DND-41 (cell line): Measurements from ENCODE around the gene PURA.

ENCODE experiments used
- ATAC-seq: fragments of 200-7000 bp; cut with Tn5 transposase; 3 replicates; pipeline ENCODE4 v1.9.1; 2021; ENCODE audit warnings: low read depth; ENCODE audit not compliant: insufficient read depth
- DNase-seq: peaks from one replicate; pipeline ENCODE4 v3.0.0-alpha.2; 2020
- H2AFZ ChIP-seq: 2 replicates; pipeline ENCODE4 v1.6.0; 2012; ENCODE audit warnings: low read depth, low read length
- H3K27ac ChIP-seq: 2 replicates; pipeline ENCODE4 v1.5.1; 2012; ENCODE audit warnings: low read length, inconsistent platforms
- H3K27me3 ChIP-seq: fragments of 200-600 bp; sonication (generic); 2 replicates; pipeline ENCODE4 v1.6.0; 2012; ENCODE audit warnings: low read length, mild to moderate bottlenecking, inconsistent platforms; ENCODE audit not compliant: insufficient read depth, poor library complexity
- H3K36me3 ChIP-seq: 2 replicates; pipeline ENCODE4 v1.5.1; 2012; ENCODE audit warnings: low read length, inconsistent platforms; ENCODE audit not compliant: insufficient read depth
- H3K4me1 ChIP-seq: 2 replicates; pipeline ENCODE4 v1.5.1; 2012; ENCODE audit warnings: mild to moderate bottlenecking, low read length; ENCODE audit not compliant: insufficient read depth
- H3K4me2 ChIP-seq: 2 replicates; pipeline ENCODE4 v1.6.0; 2012; ENCODE audit warnings: mild to moderate bottlenecking, moderate library complexity, low read length, inconsistent platforms; ENCODE audit not compliant: insufficient read depth
- H3K4me3 ChIP-seq, 2 experiments: fragments of 200-600 bp in 1 of 2; shearing (Covaris generic) in 1 of 2; 2 replicates each; pipeline ENCODE4 v1.5.1; 2012 to 2016; ENCODE audit warnings: inconsistent platforms in 2 of 2, low read length in 2 of 2, mild to moderate bottlenecking in 2 of 2, low read depth in 1 of 2, moderate library complexity in 1 of 2
- H3K79me2 ChIP-seq: 2 replicates; pipeline ENCODE4 v1.6.0; 2012; ENCODE audit warnings: low read length, inconsistent platforms; ENCODE audit not compliant: insufficient read depth
- H3K9ac ChIP-seq: 2 replicates; pipeline ENCODE4 v1.6.0; 2012; ENCODE audit warnings: low read depth, mild to moderate bottlenecking, inconsistent platforms, low read length, moderate library complexity
- H3K9me3 ChIP-seq: 2 replicates; pipeline ENCODE4 v1.5.1; 2012; ENCODE audit warnings: low read length, moderate library complexity, mild to moderate bottlenecking, inconsistent platforms; ENCODE audit not compliant: insufficient read depth, severe bottlenecking
- H4K20me1 ChIP-seq: 2 replicates; pipeline ENCODE4 v1.6.0; 2012; ENCODE audit warnings: low read length; ENCODE audit not compliant: insufficient read depth
- CTCF ChIP-seq: IDR thresholded peaks from 2 replicates; pipeline ENCODE4 v1.5.1; 2012; ENCODE audit warnings: borderline replicate concordance, low read length, moderate library complexity, mild to moderate bottlenecking; ENCODE audit not compliant: poor library complexity, severe bottlenecking; ENCODE audit errors: extremely low read depth
- EZH2 ChIP-seq: IDR thresholded peaks from 3 replicates; pipeline ENCODE4 v1.6.1; 2012; ENCODE audit warnings: borderline replicate concordance, low read depth, mild to moderate bottlenecking, moderate library complexity, low read length, inconsistent platforms; ENCODE audit not compliant: severe bottlenecking

PURA gene

GRCh38 chr5:140166911-140167310 is 53.0 kb downstream of the PURA start:
- H3K4me2 ChIP-seq = no peak overlapping the region
- H3K9ac ChIP-seq = no peak overlapping the region
- no peaks in the 10 kb centered on the region for H3K36me3 ChIP-seq
- ATAC-seq (no peak), DNase-seq (no peak)
- H3K4me3 ChIP-seq = no peak overlapping the region
- no peaks in the 10 kb centered on the region for H4K20me1 ChIP-seq
- H3K27me3 ChIP-seq = no peaks in the 10 kb centered on the region
- TF ChIP-seq EZH2 (no peak), CTCF (no peak)
- no peaks in the 10 kb centered on the region for H3K9me3 ChIP-seq
- H3K4me1 ChIP-seq = no peaks in the 10 kb centered on the region
- no peak overlapping the region for H3K27ac ChIP-seq
- no peak overlapping the region for H2AFZ ChIP-seq
- H3K79me2 ChIP-seq = no peaks in the 10 kb centered on the region

GRCh38 chr5:140168371-140168770 is 54.5 kb downstream of the PURA start:
- Histone ChIP-seq H3K36me3 (no peaks in the 10 kb centered on the region), H3K4me2 (no peak overlapping the region), H3K9ac (no peak overlapping the region), H3K9me3 (no peaks in the 10 kb centered on the region), H2AFZ (no peak overlapping the region), H3K79me2 (no peaks in the 10 kb centered on the region), H3K4me1 (no peaks in the 10 kb centered on the region), H3K27ac (no peak overlapping the region), H3K27me3 (no peaks in the 10 kb centered on the region), H3K4me3 (no peak overlapping the region), H4K20me1 (no peaks in the 10 kb centered on the region)
- TF ChIP-seq EZH2 (no peak), CTCF (no peak)
- DNase-seq (no peak), ATAC-seq (no peak)

- Histone ChIP-seq H4K20me1 (no peaks in the 10 kb centered on the region), H2AFZ (no peak overlapping the region), H3K9me3 (no peaks in the 10 kb centered on the region), H3K79me2 (no peaks in the 10 kb centered on the region), H3K4me2 (no peak overlapping the region), H3K4me3 (no peak overlapping the region), H3K27me3 (no peaks in the 10 kb centered on the region), H3K4me1 (peaks cover 6% of the 10 kb centered on the region), H3K9ac (no peak overlapping the region), H3K36me3 (no peaks in the 10 kb centered on the region), H3K27ac (no peak overlapping the region)
- ATAC-seq (no peak), DNase-seq (no peak)
- no peak for TF ChIP-seq EZH2
- no peak for TF ChIP-seq CTCF
Measured at GRCh38 chr5:140169410-140169809, 55.5 kb downstream of the PURA start.

GRCh38 chr5:140172483-140172882 is 58.6 kb downstream of the PURA start:
- no peak overlapping the region for H2AFZ ChIP-seq

More at GRCh38 chr5:140172483-140172882, 58.6 kb downstream of the PURA start:
- ATAC-seq (no peak), DNase-seq (no peak)
- H3K36me3 ChIP-seq = no peaks in the 10 kb centered on the region
- H3K9me3 ChIP-seq = no peaks in the 10 kb centered on the region
- no peaks in the 10 kb centered on the region for H3K27me3 ChIP-seq
- no peak overlapping the region for H3K4me3 ChIP-seq
- no peak overlapping the region for H3K9ac ChIP-seq
- no peak overlapping the region for H3K27ac ChIP-seq
- no peaks in the 10 kb centered on the region for H4K20me1 ChIP-seq
- H3K4me2 ChIP-seq = no peak overlapping the region
- H3K4me1 ChIP-seq = peaks cover 20% of the 10 kb centered on the region
- TF ChIP-seq EZH2 (no peak), CTCF (no peak)
- peaks cover 4% of the 10 kb centered on the region; the same call in 1 of the 2 replicates for H3K79me2 ChIP-seq
